Muscle layer of duodenum (tissue), 2 donors: ENCODE results near the gene ZNF728.
"Not testable (repeated sequence)": the region's sequence is repeated elsewhere in the genome, so short reads cannot be mapped to it uniquely, and the experiment has no call there.

ENCODE experiments used
- H3K27ac ChIP-seq: one replicate; pipeline ENCODE4 v1.7.0; 2013; ENCODE audit warnings: mild to moderate bottlenecking, low read length
- H3K27me3 ChIP-seq: one replicate; pipeline ENCODE4 v1.7.0; 2013; ENCODE audit warnings: low read depth, mild to moderate bottlenecking, control low read depth, low read length
- H3K36me3 ChIP-seq, 2 donors: one replicate each; pipeline ENCODE4 v1.7.0; 2013; ENCODE audit warnings: low read length in 2 of 2, control low read depth in 1 of 2, mild to moderate bottlenecking in 1 of 2; ENCODE audit not compliant: insufficient read depth in 2 of 2, control insufficient read depth in 1 of 2
- H3K4me1 ChIP-seq, 2 donors: one replicate each; pipeline ENCODE4 v1.7.0; 2013; ENCODE audit warnings: low read length in 2 of 2, mild to moderate bottlenecking in 2 of 2, control low read depth in 1 of 2, moderate library complexity in 1 of 2; ENCODE audit not compliant: insufficient read depth in 2 of 2, control insufficient read depth in 1 of 2
- H3K4me3 ChIP-seq, 2 donors: one replicate each; pipeline ENCODE4 v1.7.0; 2013; ENCODE audit warnings: low read length in 2 of 2, low read depth in 1 of 2, mild to moderate bottlenecking in 1 of 2
- H3K9me3 ChIP-seq, 2 donors: one replicate each; pipeline ENCODE4 v1.7.0; 2013; ENCODE audit warnings: low read length in 2 of 2, control low read depth in 1 of 2, mild to moderate bottlenecking in 1 of 2; ENCODE audit not compliant: control insufficient read depth in 1 of 2
- donor health status: healthy.

ZNF728 gene

DNA sequence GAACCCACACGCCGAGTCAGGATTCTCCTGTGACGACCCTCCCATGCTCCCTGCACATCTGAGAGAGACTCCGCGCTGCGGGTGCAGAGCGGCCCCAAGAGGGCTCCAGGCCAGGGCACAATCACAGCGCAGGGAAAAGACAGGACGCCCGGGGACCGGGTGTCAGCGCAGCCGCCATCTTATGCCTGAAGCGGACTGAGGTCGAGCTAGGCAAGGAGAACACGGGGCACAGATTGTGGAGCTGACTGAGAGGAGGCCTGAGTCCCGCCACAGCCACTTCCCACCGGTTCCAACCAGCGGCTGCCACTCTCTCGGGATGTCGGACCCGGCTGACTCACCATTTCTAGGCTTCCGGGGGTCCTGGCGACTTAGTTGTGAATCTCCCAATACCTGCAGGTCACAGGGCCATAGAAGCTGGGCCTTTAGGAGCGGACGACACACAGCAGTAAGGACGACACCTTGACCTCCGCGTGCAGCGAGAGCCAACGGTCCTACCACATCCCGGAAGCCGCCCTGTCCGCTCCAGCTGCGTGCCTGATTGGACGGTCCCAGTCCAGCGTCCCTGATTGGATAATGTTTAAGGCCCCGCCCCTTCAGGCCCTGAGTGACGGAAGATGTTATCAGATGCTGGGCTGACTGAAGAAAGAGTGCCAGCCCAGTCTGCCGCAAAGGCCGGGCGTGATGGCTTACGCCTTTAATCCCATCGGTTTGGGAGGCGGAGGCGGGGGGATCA, at the start of gene ZNF728:
Gene ZNF728 (minus strand): TSS at position 487 of the 733 bp plus-strand sequence. CDS start 146 bp downstream, at position 341.
- Histone ChIP-seq H3K4me1 (no peaks in the 10 kb centered on the region), H3K9me3 (peaks cover 0 to 12% of the 10 kb centered on the region in 2 donors), H3K4me3 (peak within 1 kb of the TSS; percentile 52 to 72), H3K36me3 (no peaks in the 10 kb centered on the region), H3K27ac (no peak within 1 kb of the TSS), H3K27me3 (no peaks in the 10 kb centered on the region)

DNA sequence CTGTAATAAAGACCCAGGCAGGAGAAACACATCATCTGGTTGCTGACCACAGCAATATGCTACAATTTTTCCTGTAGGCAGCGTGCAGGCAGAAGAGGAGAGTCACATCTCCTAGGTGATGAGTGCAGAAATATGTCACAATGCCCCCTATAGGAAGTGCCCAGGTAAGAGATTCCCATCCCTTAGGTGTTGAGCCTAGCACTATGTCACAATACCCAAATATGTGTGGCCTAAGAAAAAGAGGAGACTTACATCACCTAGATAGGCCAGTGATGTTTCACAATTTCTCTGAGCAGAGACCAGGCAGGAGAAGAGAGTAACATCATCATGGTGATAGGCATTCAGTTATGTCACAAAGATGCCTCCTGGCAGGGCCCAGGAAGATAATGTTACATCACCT, 49.4 kb upstream of the ZNF728 start:
- no peak overlapping the region for H3K4me3 ChIP-seq
- no peaks in the 10 kb centered on the region for H3K4me1 ChIP-seq
- no peaks in the 10 kb centered on the region for H3K27me3 ChIP-seq
- H3K27ac ChIP-seq: no peak overlapping the region
- H3K9me3 ChIP-seq: peaks cover 3 to 4% of the 10 kb centered on the region in 2 donors
- H3K36me3 ChIP-seq: no peaks in the 10 kb centered on the region

DNA sequence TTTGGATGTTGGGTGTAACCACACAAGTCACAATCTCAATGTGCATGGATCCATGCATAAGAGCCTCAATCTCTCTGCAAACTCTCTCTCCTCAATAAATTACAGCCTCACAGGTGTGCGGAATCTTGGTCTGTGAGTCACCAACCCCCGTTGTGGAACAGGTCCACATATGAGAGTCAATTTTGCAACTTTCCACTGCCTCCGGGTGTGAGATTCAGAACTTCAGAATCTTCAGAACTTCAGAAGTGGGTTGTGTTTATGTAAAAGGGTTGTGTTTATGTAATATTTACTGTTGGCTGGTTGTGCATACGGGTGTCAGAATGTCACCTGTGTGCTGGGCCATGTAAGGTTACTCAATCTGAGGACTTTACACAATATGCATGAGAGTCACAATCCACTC, 46.3 kb upstream of the ZNF728 start:
- Histone ChIP-seq H3K9me3 (peaks cover 1 to 3% of the 10 kb centered on the region in 2 donors), H3K4me3 (no peak overlapping the region), H3K27me3 (no peaks in the 10 kb centered on the region), H3K27ac (no peak overlapping the region), H3K4me1 (no peaks in the 10 kb centered on the region), H3K36me3 (no peaks in the 10 kb centered on the region)

DNA sequence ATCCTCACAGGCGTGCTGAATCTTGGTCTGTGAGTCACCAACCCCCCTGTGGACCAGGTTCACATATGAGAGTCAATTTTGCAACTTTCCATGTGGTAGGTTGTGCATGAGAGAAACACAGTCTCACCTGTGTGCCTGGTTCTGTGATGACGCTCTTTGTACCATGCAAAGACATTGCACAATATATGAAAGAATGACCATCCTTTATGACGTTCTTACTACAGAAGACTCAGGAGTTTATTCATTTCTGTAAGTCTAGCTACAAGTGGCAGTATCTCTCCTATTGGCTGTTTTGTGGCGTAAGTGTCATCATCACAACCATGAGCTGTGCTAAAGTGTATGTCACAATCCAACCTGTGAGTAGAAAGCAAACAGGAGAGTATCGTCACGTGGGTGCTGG, 43.8 kb upstream of the ZNF728 start:
- Histone ChIP-seq H3K4me1 (no peaks in the 10 kb centered on the region), H3K36me3 (no peaks in the 10 kb centered on the region), H3K27me3 (no peaks in the 10 kb centered on the region), H3K27ac (no peak overlapping the region), H3K4me3 (no peak overlapping the region), H3K9me3 (peaks cover 0 to 3% of the 10 kb centered on the region in 2 donors)

DNA sequence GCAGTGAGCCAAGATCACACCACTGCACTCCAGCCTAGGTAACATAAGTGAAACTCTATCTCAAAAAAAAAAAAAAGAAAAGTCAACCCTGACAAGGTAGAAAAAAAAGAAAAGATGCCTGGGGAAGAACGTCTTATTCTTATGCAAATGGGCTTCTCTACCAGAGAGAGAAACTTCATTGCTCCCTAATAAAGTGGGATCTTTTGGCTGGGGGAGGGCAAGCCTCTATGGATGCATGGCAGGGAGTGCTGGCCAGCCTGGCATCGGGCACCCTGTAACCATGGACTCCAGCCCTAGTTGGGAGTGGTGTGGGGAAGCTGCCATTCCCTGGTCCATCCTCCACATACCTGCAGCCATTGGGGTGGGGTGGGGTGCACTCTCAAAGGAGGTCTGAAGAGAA, 30.7 kb upstream of the ZNF728 start:
- Histone ChIP-seq H3K4me1 (no peaks in the 10 kb centered on the region), H3K27ac (no peak overlapping the region), H3K36me3 (no peaks in the 10 kb centered on the region), H3K27me3 (no peaks in the 10 kb centered on the region), H3K4me3 (no peak overlapping the region), H3K9me3 (peaks cover 0 to 3% of the 10 kb centered on the region in 2 donors)

DNA sequence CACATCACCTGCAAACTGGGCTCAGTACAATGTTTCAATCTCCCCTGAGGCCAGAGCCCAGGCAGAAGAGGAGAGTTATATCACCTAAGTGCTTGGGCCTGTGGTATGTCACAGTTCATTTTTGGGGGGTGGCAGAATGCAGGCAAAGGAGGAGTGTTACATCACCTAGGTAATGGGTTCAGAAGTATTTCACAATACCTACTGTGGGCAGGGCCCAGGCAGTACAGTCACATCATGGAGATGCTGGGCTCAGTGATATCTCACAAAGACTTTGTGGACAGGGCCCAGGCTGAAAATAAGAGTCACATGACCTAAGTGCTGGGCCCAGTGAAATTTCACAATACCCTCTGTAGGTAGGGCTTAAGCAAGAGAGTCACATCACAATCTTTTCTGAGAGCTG, 12.7 kb upstream of the ZNF728 start:
- Histone ChIP-seq H3K27ac (no peak overlapping the region), H3K9me3 (no peaks in the 10 kb centered on the region), H3K4me3 (no peak overlapping the region), H3K27me3 (no peaks in the 10 kb centered on the region), H3K36me3 (no peaks in the 10 kb centered on the region), H3K4me1 (no peaks in the 10 kb centered on the region)

DNA sequence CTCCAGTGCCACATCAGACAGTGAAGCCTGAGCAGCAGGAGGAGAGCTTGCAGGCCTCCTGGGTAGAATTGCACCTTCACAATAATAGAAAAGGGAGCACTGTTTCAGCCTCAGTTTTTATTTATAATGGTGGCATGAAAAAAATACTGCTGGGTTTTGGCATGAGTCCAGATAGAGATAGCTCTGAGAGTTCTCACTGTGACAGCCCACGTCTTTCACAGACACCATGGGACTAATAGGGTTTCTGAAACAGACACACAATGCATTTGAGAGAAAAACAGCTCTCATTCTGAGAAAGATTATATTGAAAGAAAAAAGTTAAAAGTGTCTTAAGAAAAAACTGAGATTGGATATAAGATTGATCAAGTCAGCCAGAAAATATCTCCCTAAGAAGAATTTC, 8.0 kb downstream of the ZNF728 start:
- Histone ChIP-seq H3K9me3 (peaks cover 0 to 15% of the 10 kb centered on the region in 2 donors), H3K4me3 (peak overlapping the region in 1 of 2 donors; percentile 24)
- not testable (repeated sequence) for H3K36me3 ChIP-seq, H3K27ac ChIP-seq, H3K4me1 ChIP-seq, H3K27me3 ChIP-seq

DNA sequence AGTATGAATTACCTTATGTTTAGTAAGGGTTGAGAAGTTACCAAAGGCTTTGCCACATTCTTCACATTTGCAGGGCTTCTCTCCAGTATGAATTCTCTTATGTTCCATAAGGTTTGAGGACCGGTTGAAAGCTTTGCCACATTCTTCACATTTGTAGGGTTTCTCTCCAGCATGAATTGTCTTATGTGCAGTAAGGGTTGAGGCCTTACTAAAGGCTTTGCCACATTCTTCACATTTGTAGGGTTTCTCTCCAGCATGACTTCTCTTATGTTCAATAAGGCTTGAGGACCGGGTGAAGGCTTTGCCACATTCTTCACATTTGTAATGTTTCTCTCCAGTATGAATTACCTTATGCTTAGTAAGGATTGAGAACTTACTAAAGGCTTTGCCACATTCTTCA, 26.7 kb downstream of the ZNF728 start:
- Histone ChIP-seq H3K27ac (no peak overlapping the region), H3K27me3 (no peaks in the 10 kb centered on the region), H3K9me3 (peaks cover 28 to 74% of the 10 kb centered on the region in 2 donors), H3K4me1 (no peaks in the 10 kb centered on the region), H3K36me3 (peaks cover 4 to 54% of the 10 kb centered on the region in 2 donors), H3K4me3 (peak overlapping the region in 1 of 2 donors; percentile 55)

DNA sequence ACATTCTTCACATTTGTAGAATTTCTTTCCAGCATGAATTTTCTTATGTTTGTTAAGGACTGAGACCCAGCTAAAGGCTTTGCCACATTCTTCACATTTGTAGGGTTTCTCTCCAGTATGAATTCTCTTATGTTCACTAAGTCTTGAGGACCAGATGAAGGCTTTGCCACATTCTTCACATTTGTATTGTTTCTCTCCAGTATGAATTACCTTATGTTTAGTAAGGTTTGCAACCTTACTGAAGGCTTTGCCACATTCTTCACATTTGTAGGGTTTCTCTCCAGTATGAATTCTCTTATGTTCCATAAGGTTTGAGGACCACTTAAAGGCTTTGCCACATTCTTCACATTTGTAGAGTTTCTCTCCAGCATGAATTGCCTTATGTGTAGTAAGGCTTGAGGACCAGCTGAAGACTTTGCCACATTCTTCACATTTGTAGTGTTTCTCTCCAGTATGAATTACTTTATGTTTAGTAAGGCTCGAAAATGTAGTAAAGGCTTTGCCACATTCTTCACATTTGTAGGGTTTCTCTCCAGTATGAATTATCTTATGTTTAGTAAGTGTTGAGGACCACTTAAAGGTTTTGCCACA, 27.3 kb downstream of the ZNF728 start:
- not testable (repeated sequence) for H3K27me3 ChIP-seq, H3K4me1 ChIP-seq, H3K27ac ChIP-seq
- Histone ChIP-seq H3K9me3 (peaks cover 31 to 73% of the 10 kb centered on the region in 2 donors), H3K4me3 (peak overlapping the region in 1 of 2 donors; percentile 55), H3K36me3 (peaks cover 4 to 51% of the 10 kb centered on the region in 2 donors)

DNA sequence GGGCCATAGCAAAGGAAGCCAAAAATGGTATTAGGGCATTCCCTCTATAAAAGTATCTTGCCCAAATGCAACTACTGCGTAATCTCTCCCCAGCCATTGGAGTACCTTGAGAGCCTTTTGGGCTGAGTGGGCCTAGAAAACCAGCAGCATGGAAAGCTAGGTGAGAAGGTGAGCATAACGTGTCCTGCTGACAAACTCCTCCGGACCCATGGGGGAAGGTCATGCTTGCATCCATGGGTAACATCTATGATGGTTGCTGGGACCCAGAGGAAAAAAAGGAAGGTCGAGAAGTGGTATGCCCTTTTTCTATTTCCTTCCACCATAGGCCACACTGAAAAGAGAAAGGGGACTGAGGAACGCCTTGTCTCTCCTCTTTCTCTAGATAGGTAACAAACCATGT, 57.4 kb downstream of the ZNF728 start:
- Histone ChIP-seq H3K4me3 (peak overlapping the region in 1 of 2 donors; percentile 34), H3K4me1 (no peaks in the 10 kb centered on the region), H3K27me3 (no peaks in the 10 kb centered on the region), H3K27ac (no peak overlapping the region), H3K9me3 (peaks cover 30 to 56% of the 10 kb centered on the region in 2 donors), H3K36me3 (no peaks in the 10 kb centered on the region)

DNA sequence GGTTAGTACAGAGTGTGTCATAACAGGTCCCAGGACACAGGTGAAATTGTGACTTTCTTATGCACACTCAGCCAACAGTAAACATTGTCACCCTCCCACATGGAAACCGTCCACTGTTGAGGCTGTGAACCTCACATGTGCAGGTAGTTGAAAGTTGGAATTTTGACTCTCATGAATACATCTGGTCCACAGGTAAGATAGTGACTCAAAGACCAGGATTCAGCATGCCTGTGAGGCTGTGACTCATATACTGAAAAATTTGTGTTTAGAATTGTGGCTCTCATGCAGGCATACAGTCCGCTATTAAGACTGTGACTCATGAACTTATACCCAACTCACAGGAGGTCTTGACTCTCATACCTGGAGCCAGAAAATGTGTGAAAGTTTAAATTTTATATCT, 67.8 kb downstream of the ZNF728 start:
- Histone ChIP-seq H3K4me3 (no peak overlapping the region), H3K27ac (no peak overlapping the region), H3K9me3 (peaks cover 0 to 15% of the 10 kb centered on the region in 2 donors), H3K36me3 (no peaks in the 10 kb centered on the region), H3K27me3 (no peaks in the 10 kb centered on the region), H3K4me1 (no peaks in the 10 kb centered on the region)
